CD14-positive monocyte (primary cell): ENCODE measurements around the gene MYO1D. TPM values are rescaled to one million over a fixed set of nuclear protein-coding genes. Genes with fewer than 3 reads are reported as not detected.

Source experiments
- DNase-seq, 3 donors: peaks; one replicate each; pipeline ENCODE4 v3.0.0-alpha.2; 2011 to 2022
- H2AFZ ChIP-seq: 2 replicates; pipeline ENCODE4 v1.6.0; 2012; ENCODE audit warnings: mild to moderate bottlenecking, low read depth, low read length, inconsistent platforms; ENCODE audit not compliant: insufficient read depth, poor library complexity, severe bottlenecking
- H3K27ac ChIP-seq, 2 donors: 1 replicate in 1 of 2; 2 replicates in 1 of 2; pipeline ENCODE4 v1.5.1; 2012 to 2013; ENCODE audit warnings: low read length in 2 of 2, control low read depth in 1 of 2, inconsistent platforms in 1 of 2, low read depth in 1 of 2, mild to moderate bottlenecking in 1 of 2
- H3K27me3 ChIP-seq, 2 donors: one replicate each; pipeline versions ENCODE4 v1.6.0 to v1.6.1; 2011 to 2013; ENCODE audit warnings: low read length in 2 of 2; ENCODE audit not compliant: control insufficient read depth in 2 of 2, insufficient read depth in 2 of 2
- H3K36me3 ChIP-seq, 2 donors: replicated peaks in 1 of 2; 1 replicate in 1 of 2; 2 replicates in 1 of 2; pipeline versions ENCODE4 v1.5.1 to v1.6.1; 2012 to 2013; ENCODE audit warnings: low read length in 2 of 2, control low read depth in 1 of 2, inconsistent platforms in 1 of 2, mild to moderate bottlenecking in 1 of 2; ENCODE audit not compliant: insufficient read depth in 2 of 2, control insufficient read depth in 1 of 2
- H3K4me1 ChIP-seq, 2 donors: 1 replicate in 1 of 2; 2 replicates in 1 of 2; pipeline versions ENCODE4 v1.5.1 to v1.6.1; 2012 to 2013; ENCODE audit warnings: low read length in 2 of 2, control low read depth in 1 of 2, inconsistent platforms in 1 of 2, mild to moderate bottlenecking in 1 of 2, moderate library complexity in 1 of 2; ENCODE audit not compliant: insufficient read depth in 2 of 2, control insufficient read depth in 1 of 2
- H3K4me2 ChIP-seq: replicated peaks from 2 replicates; pipeline ENCODE3; 2012; ENCODE audit warnings: low read length, moderate library complexity, mild to moderate bottlenecking; ENCODE audit not compliant: poor library complexity, severe bottlenecking; ENCODE audit errors: extremely low read depth
- H3K4me3 ChIP-seq, 3 experiments: fragments of 200-600 bp in 1 of 3; sonication (generic) in 1 of 3; replicated peaks in 1 of 3; 1 replicate in 2 of 3; 2 replicates in 1 of 3; pipeline ENCODE4 v1.5.1; 2011 to 2013; ENCODE audit warnings: low read length in 3 of 3, mild to moderate bottlenecking in 3 of 3, control low read depth in 2 of 3, low read depth in 2 of 3, inconsistent platforms in 1 of 3, moderate library complexity in 1 of 3
- H3K79me2 ChIP-seq: 2 replicates; pipeline ENCODE4 v1.6.0; 2012; ENCODE audit warnings: mild to moderate bottlenecking, control low read depth, inconsistent platforms, low read length, moderate library complexity; ENCODE audit not compliant: insufficient read depth
- H3K9ac ChIP-seq: 2 replicates; pipeline ENCODE4 v1.6.0; 2017; ENCODE audit warnings: low read length, mild to moderate bottlenecking; ENCODE audit not compliant: insufficient read depth, poor library complexity, severe bottlenecking
- H3K9me3 ChIP-seq, 2 donors: replicated peaks in 1 of 2; 1 replicate in 1 of 2; 2 replicates in 1 of 2; pipeline versions ENCODE4 v1.5.1 to v1.6.1; 2012 to 2013; ENCODE audit warnings: low read length in 2 of 2, control low read depth in 1 of 2; ENCODE audit not compliant: control insufficient read depth in 1 of 2, insufficient read depth in 1 of 2
- H4K20me1 ChIP-seq: 2 replicates; pipeline ENCODE4 v1.6.0; 2012; ENCODE audit warnings: mild to moderate bottlenecking, low read length, control low read depth, moderate library complexity; ENCODE audit not compliant: insufficient read depth
- H3K27ac Mint-ChIP-seq, 7 donors: one replicate each; pipeline ENCODE4 v1.8.0; 2020; ENCODE audit warnings: mild to moderate bottlenecking in 7 of 7, mixed read lengths in 7 of 7, moderate library complexity in 6 of 7, inconsistent platforms in 2 of 7
- H3K27me3 Mint-ChIP-seq, 3 donors: one replicate each; pipeline ENCODE4 v1.8.0; 2021 to 2022; ENCODE audit warnings: low read depth in 3 of 3, mild to moderate bottlenecking in 3 of 3, mixed read lengths in 3 of 3, moderate library complexity in 3 of 3, inconsistent platforms in 1 of 3
- H3K36me3 Mint-ChIP-seq, 2 donors: one replicate each; pipeline ENCODE4 v1.8.0; 2020; ENCODE audit warnings: mixed read lengths in 2 of 2, inconsistent platforms in 1 of 2, mild to moderate bottlenecking in 1 of 2
- H3K4me1 Mint-ChIP-seq: one replicate; pipeline ENCODE4 v1.8.0; 2020; ENCODE audit warnings: mild to moderate bottlenecking, mixed read lengths
- H3K4me3 Mint-ChIP-seq, 2 donors: one replicate each; pipeline ENCODE4 v1.8.0; 2020; ENCODE audit warnings: mild to moderate bottlenecking in 2 of 2, mixed read lengths in 2 of 2, moderate library complexity in 1 of 2
- H3K9me3 Mint-ChIP-seq, 7 donors: one replicate each; pipeline ENCODE4 v1.8.0; 2020 to 2022; ENCODE audit warnings: mixed read lengths in 7 of 7, mild to moderate bottlenecking in 6 of 7, moderate library complexity in 6 of 7, inconsistent platforms in 2 of 7
- CTCF ChIP-seq: fragments of 200-600 bp; IDR thresholded peaks from one replicate; pipeline ENCODE4 v1.8.0; 2022; ENCODE audit warnings: antibody characterized with exemption, mild to moderate bottlenecking
- WGBS: methylation state at CpG from one replicate; pipeline ENCODE4 v1.1.5; 2013; ENCODE audit warnings: missing lambda C conversion rate; ENCODE audit not compliant: insufficient coverage; 5-methylcytosine and 5-hydroxymethylcytosine counted together
- intact Hi-C, 2 donors: fragments of 100-400 bp; cut with micrococcal nuclease; formaldehyde crosslinking; loops; one replicate each; pipeline versions ENCODE4 v1.15.0 to v1.15.1; 2023
- polyA plus RNA-seq, 3 donors: library from polyadenylated mRNA; depleted of rRNA in 1 of 3; unstranded in 2 of 3; stranded (reverse) in 1 of 3; fragments of 300-500 nt in 2 of 3; fragments of >200 nt in 1 of 3; fragmentation: Illumina TruSeq in 2 of 3; gene quantifications; 1 replicate in 2 of 3; 2 replicates in 1 of 3; pipeline ENCODE4 v1.2.3, GENCODE V29; 2012 to 2021

Gene MYO1D
- polyA plus RNA-seq, 3 donors, result 0.22 to 0.39 (median 0.26) TPM

- H3K9me3 ChIP-seq, result no peaks in the 10 kb centered on the region
- H3K4me3 Mint-ChIP-seq, result no peak overlapping the region
- no peaks in the 10 kb centered on the region for H3K36me3 ChIP-seq
- peaks cover 54 to 63% of the 10 kb centered on the region in 2 donors for H3K4me1 ChIP-seq
- H3K27ac ChIP-seq, result no peak overlapping the region
- H3K36me3 Mint-ChIP-seq, result peaks cover 11 to 13% of the 10 kb centered on the region in 2 donors
- H3K27ac Mint-ChIP-seq, result no peak overlapping the region
- H3K27me3 Mint-ChIP-seq, result peaks cover 0 to 6% (median 2%) of the 10 kb centered on the region in 3 donors
- H3K27me3 ChIP-seq, result no peaks in the 10 kb centered on the region
- intact Hi-C loops, result no loop called here
- H3K79me2 ChIP-seq, result no peaks in the 10 kb centered on the region
- 92% methylated on average over 12 of the region's 18 CpGs for WGBS
- H3K9ac ChIP-seq, result no peak overlapping the region
- H3K4me2 ChIP-seq, result no peak overlapping the region
- DNase-seq, result no peak
- no peak overlapping the region for H2AFZ ChIP-seq
- H3K4me1 Mint-ChIP-seq, result peaks cover 59% of the 10 kb centered on the region
- no peak overlapping the region for H3K4me3 ChIP-seq
- H4K20me1 ChIP-seq, result no peaks in the 10 kb centered on the region
- H3K9me3 Mint-ChIP-seq, result peaks cover 0 to 4% (median 0%) of the 10 kb centered on the region in 7 donors
- TF ChIP-seq CTCF, result no peak
Observed at GRCh38 chr17:32497431-32498205, 379.3 kb downstream of the MYO1D start.

DNA sequence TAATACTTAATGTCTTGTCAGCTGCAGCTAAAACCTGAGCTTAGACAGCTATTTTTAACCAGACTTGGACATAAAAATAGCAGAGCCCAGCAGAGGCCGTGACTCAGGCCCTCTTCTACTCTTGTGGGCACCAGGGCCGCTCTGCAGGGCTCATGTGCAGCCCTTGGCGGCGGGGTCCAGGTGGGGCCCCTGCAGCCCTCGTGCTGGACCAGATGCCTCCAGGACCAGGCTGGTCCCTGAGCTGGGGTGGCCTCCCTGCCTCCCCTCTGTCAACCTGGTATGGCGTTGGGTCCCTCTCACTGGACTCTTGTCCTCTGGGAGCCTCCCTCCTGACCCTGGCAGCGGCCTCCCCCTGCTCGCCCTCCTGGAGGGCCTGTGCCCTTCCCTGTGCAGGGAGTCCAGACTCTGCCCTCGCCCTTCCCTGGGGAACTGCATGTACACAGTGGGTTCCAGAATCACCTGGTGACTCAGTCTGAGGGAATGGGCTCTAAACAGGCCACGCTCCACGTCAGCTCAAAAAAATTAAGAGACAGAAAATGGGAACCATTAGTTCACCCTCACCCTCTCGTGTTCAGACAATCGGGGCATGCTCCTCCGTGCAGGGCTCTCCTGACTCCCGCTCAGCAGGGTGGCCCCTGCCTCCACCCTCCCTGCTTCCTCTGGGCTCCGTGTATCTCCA lies 380.4 kb downstream of the MYO1D start:
- Histone ChIP-seq H3K9me3 (no peaks in the 10 kb centered on the region), H3K4me1 (peaks cover 54 to 63% of the 10 kb centered on the region in 2 donors), H3K36me3 (no peaks in the 10 kb centered on the region), H3K9ac (no peak overlapping the region), H3K27me3 (no peaks in the 10 kb centered on the region), H4K20me1 (no peaks in the 10 kb centered on the region), H3K79me2 (peaks cover 1% of the 10 kb centered on the region), H2AFZ (no peak overlapping the region), H3K4me2 (peak overlapping the region; percentile 69), H3K27ac (no peak overlapping the region), H3K4me3 (no peak overlapping the region)
- TF ChIP-seq CTCF, result no peak
- Mint-ChIP-seq H3K27ac (no peak overlapping the region), H3K27me3 (peaks cover 0 to 6% (median 2%) of the 10 kb centered on the region in 3 donors), H3K9me3 (peaks cover 0 to 4% (median 0%) of the 10 kb centered on the region in 7 donors), H3K4me1 (peaks cover 60% of the 10 kb centered on the region), H3K36me3 (peaks cover 7 to 8% of the 10 kb centered on the region in 2 donors), H3K4me3 (peak overlapping the region; percentile 7 to 43)
- WGBS, result 92% methylated on average over 13 of the region's 16 CpGs
- intact Hi-C loops, result no loop called here
- DNase-seq, result no peak
